ENCODE results near the gene ITGA11.

The ITGA11 gene

GRCh38 chr15:68364028-68364659 is 67.8 kb downstream of the ITGA11 start:
- DNase-seq (ENCODE audit: low read depth in 1 of 2, low spot score in 1 of 2), result no peak
- H3K27ac ChIP-seq (replicated peaks), result no peak overlapping the region
- TF ChIP-seq GABPA (IDR thresholded peaks at IDR 0.05; ENCODE audit: low read depth) (no peak), POLR2AphosphoS5 (IDR thresholded peaks at IDR 0.05; ENCODE audit: low read depth) (no peak), SPI1 (IDR thresholded peaks at IDR 0.05; ENCODE audit: borderline replicate concordance, low read depth) (no peak)
- TF ChIP-seq, protein P1, sequence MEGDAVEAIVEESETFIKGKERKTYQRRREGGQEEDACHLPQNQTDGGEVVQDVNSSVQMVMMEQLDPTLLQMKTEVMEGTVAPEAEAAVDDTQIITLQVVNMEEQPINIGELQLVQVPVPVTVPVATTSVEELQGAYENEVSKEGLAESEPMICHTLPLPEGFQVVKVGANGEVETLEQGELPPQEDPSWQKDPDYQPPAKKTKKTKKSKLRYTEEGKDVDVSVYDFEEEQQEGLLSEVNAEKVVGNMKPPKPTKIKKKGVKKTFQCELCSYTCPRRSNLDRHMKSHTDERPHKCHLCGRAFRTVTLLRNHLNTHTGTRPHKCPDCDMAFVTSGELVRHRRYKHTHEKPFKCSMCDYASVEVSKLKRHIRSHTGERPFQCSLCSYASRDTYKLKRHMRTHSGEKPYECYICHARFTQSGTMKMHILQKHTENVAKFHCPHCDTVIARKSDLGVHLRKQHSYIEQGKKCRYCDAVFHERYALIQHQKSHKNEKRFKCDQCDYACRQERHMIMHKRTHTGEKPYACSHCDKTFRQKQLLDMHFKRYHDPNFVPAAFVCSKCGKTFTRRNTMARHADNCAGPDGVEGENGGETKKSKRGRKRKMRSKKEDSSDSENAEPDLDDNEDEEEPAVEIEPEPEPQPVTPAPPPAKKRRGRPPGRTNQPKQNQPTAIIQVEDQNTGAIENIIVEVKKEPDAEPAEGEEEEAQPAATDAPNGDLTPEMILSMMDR (IDR thresholded peaks at IDR 0.05; ENCODE audit: insufficient read depth, low read length), result no peak
- TF ChIP-seq, protein P2, sequence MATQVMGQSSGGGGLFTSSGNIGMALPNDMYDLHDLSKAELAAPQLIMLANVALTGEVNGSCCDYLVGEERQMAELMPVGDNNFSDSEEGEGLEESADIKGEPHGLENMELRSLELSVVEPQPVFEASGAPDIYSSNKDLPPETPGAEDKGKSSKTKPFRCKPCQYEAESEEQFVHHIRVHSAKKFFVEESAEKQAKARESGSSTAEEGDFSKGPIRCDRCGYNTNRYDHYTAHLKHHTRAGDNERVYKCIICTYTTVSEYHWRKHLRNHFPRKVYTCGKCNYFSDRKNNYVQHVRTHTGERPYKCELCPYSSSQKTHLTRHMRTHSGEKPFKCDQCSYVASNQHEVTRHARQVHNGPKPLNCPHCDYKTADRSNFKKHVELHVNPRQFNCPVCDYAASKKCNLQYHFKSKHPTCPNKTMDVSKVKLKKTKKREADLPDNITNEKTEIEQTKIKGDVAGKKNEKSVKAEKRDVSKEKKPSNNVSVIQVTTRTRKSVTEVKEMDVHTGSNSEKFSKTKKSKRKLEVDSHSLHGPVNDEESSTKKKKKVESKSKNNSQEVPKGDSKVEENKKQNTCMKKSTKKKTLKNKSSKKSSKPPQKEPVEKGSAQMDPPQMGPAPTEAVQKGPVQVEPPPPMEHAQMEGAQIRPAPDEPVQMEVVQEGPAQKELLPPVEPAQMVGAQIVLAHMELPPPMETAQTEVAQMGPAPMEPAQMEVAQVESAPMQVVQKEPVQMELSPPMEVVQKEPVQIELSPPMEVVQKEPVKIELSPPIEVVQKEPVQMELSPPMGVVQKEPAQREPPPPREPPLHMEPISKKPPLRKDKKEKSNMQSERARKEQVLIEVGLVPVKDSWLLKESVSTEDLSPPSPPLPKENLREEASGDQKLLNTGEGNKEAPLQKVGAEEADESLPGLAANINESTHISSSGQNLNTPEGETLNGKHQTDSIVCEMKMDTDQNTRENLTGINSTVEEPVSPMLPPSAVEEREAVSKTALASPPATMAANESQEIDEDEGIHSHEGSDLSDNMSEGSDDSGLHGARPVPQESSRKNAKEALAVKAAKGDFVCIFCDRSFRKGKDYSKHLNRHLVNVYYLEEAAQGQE (IDR thresholded peaks at IDR 0.05; ENCODE audit: insufficient replicate concordance, low read depth), result no peak
- no peak overlapping the region for H3K4me3 ChIP-seq (replicated peaks; ENCODE audit: insufficient read depth, low read length)
- H3K27me3 ChIP-seq (ENCODE audit: insufficient read depth, poor library complexity, severe bottlenecking), result peaks cover 3% of the 10 kb centered on the region

DNA sequence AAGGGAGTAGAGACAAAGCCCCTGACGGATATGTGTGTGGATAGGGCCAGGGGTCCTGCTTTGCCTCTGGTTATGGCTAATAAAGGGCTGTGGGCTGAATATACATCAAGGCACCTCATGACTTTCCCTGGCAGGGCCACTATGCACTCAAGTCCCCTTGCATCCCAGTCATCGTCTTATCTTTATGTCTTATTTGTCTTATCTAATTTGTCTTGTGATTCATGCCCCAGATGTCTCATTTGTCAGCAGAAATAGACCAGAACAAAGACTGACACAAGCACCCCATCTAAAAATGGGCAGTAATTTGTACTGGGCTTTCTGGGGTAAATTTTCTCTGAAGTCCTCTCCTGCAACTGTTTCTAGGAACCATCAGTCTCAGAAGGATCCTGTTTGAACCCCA is 68.6 kb downstream of the ITGA11 start:
- Histone ChIP-seq H3K4me3 (replicated peaks; ENCODE audit: insufficient read depth, low read length) (no peak overlapping the region), H3K27ac (replicated peaks) (no peak overlapping the region), H3K27me3 (ENCODE audit: insufficient read depth, poor library complexity, severe bottlenecking) (peaks cover 3% of the 10 kb centered on the region)
- TF ChIP-seq, protein P2 (IDR thresholded peaks at IDR 0.05; ENCODE audit: insufficient replicate concordance, low read depth), result no peak
- no peak for DNase-seq (ENCODE audit: low read depth in 1 of 2, low spot score in 1 of 2)

DNA sequence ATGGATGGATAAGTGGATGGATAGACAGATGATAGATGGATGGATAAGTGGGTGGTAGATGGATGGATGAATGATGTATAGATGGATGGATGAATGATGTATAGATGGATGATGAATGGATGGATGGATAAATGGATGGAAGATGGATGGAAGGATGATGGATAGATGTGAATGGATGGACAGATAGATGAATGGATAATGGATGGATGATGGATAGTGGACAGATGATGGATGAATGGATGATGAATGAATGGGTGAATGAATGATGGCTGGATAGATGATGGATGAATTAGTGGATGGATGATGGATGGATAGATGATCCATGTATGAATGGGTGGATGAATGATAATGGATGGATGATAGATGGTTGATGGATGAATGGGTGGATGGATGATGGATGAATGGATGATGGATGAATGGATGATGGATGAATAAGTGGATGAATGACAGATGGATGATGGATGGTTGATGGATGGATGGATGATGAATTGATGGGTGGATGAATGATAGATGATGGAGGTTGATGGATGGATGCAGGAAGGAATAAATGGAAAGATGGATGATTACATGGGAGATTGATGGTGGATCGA is 69.3 kb downstream of the ITGA11 start:
- Histone ChIP-seq H3K4me3 (replicated peaks; ENCODE audit: insufficient read depth, low read length) (no peak overlapping the region), H3K27ac (replicated peaks) (no peak overlapping the region), H3K27me3 (ENCODE audit: insufficient read depth, poor library complexity, severe bottlenecking) (peaks cover 3% of the 10 kb centered on the region)
- no peak for TF ChIP-seq POLR2AphosphoS5 (IDR thresholded peaks at IDR 0.05; ENCODE audit: low read depth)
- TF ChIP-seq, protein P1 (IDR thresholded peaks at IDR 0.05; ENCODE audit: insufficient read depth, low read length), result no peak
- TF ChIP-seq, protein P2 (IDR thresholded peaks at IDR 0.05; ENCODE audit: insufficient replicate concordance, low read depth), result no peak
- no peak for TF ChIP-seq SPI1 (IDR thresholded peaks at IDR 0.05; ENCODE audit: borderline replicate concordance, low read depth)
- no peak for TF ChIP-seq GABPA (IDR thresholded peaks at IDR 0.05; ENCODE audit: low read depth)
- DNase-seq (ENCODE audit: low read depth in 1 of 2, low spot score in 1 of 2), result no peak

All from HL-60 (cell line).